NCI-H2227 treated with DMSO at 0.1 percent for 48 hours (cell line): Measurements from ENCODE around the gene CELSR1.
A peak's percentile ranks its signal among the peaks of the same experiment; 100 is the strongest.

Experiments
- DNase-seq: peaks from one replicate; lab custom pipeline; 2025; lab: John Stamatoyannopoulos, UW

Gene CELSR1

DNA sequence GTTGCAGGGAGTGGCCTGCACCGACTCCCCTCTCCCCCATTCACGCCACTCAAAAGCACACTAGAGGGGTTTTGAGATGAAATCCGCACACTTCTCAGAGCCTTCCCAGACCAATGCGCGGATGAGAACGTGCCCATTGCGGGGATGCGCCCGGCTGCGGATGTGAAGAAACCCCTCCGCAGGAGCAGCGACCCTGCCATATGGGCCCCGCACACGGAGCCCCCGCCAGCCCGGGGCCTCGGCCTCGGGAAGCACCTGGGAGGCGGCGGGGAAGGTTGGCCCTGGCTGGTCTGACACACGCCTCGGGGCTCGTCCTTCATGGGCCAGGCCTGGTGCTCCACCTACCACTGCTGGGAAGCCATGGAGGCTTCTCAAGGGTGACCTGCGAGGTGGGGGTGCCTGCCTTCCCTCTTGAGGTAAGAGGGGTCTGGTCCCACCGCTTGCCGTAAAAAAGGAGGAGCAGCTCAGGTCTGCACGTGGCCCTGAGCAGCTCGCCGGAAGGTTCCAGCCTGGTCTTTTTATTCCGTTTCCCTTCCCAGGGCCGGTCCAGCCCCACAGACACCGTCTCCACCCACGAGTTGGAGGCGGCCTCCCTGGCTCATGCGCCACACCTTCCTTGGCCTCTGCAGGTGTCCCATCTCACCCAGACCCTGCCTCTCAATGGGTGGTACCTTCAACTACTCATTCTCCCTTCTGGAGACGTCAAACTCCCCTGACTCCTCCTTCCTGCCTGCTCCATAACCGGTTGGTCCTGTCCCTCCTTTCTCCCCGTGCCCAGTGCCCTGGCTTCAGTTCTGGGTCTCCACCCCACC lies 162.6 kb downstream of the CELSR1 start:
- no peak for DNase-seq

DNA sequence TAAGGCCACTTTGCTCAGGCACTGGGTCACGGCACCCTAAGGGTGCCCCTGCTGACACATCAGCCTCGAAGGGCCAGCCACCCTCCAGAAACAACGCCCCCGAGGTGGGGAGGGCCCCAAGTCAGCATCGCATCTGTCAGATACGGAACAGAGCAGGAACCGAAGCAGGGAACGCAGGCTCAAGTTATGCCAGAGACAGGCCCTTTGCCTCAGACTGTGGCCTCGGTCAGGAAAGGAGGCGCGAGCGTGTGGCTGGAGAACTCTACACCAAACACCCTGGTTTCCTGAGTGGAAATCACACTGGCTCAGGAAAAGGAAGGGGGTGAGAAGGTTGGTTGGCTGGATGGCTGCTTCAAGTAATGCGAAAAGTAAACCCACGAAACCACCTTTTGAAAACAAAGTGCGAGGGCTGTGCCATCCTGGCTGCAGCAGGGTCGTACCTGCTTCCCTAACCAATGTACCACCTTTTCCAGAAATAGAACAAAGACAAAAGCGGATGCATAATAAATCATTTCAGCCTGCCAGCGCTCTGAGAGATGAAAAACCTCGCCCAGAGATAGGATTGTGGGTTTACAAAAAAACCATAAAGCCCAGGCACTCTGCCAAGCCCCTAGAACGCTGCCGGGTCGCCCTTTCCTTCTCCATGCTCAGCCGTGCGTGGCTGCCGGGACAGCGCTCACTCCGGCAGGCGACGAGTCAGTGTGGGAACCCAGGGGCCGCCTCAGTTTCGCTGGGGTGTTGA lies 163.3 kb downstream of the CELSR1 start:
- no peak for DNase-seq

DNA sequence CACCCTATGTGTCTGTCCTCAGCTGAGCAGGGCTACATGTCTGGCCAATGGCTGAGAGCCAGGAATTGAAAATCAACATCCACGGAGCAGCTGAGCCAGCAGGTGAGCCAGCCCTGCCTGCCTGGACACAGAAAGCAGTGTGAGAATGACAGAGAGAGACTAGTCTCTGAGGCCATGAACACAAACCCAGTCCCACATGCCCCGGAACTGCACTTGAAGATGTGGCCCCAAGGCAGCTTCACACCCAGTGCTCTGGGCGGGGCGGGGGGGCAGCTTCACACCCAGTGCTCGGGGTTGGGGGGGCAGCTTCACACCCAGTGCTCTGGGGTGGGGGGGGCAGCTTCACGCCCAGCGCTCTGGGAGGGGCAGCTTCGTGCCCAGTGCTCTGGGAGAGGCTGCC lies 164.3 kb downstream of the CELSR1 start:
- no peak for DNase-seq

DNA sequence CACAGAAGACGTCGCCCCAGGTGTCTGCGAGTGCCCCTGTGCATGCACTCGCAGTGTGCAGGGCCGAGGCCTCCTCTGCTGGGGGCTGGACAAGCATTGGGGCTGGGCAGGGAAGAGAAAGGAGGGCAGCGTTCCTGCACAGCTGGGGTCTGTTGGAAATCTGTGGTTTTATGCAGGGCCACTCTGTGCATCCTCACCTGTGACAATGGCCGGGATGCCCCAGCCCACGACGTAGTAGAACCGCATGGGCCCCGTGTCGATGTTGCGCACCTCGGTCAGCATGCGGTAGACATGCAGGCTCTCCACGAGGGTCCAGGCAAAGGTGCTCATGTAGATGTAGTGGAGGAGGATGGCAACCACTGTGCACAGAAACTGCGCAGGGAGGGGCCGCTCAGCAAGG lies 164.7 kb downstream of the CELSR1 start:
- DNase-seq: no peak

DNA sequence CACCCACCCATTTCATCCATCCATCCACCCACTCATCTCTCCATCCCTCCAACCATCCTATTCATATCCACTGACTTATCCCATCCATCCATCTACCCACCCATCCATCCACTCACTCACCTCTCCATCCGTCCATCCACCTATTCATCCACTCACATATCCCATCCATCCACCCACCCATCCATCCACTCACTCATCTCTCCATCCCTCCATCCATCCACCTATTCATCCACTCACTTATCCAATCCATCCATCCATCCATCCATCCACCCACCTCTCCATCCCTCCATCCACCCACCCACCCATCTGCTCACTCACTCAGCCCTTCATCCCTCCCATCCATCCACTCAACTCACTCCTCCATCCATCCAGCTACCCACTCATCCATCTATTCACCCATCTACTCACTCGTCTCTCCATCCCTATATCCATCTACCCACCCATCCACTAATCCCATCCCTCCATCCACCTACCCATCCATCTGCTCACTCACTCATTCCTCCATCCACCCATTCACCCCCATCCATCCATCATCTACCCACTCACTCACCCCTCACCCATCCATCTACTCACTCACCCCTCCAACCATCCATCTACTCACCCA lies 165.7 kb downstream of the CELSR1 start:
- DNase-seq: no peak

DNA sequence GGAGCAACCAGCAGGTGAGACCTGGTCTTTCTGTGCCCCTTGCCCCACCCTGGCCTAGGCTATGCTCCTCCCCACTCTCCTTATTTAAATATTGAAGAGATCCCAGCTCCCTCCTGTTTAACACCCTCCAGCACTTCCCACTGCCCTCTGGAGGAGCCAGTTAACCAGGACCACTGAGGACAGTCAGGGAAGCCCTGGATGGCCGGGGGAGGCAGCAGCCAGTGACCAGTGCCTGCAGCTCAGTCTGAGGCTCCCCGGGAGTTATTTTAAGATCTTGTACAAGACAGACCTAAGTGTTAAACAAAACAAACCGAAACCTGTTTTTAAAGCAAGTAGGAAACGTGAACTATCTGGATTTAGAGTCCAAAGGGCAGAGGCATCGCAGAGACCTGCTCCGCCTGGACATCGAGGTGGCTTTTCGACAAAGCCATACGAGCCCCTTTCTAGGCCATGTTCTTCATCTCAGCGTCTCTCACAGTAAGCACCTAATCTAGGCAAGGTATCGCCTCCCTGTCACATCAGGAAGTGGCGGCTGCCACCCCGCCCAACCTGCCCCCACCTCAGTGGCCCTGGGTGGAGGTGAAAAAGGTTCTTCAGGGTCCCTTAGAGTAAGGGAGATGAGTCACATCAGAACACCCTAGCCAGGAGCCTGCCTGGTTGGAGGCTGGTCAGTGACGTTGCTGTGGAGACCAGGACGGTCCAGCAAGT lies 166.7 kb downstream of the CELSR1 start:
- no peak for DNase-seq

DNA sequence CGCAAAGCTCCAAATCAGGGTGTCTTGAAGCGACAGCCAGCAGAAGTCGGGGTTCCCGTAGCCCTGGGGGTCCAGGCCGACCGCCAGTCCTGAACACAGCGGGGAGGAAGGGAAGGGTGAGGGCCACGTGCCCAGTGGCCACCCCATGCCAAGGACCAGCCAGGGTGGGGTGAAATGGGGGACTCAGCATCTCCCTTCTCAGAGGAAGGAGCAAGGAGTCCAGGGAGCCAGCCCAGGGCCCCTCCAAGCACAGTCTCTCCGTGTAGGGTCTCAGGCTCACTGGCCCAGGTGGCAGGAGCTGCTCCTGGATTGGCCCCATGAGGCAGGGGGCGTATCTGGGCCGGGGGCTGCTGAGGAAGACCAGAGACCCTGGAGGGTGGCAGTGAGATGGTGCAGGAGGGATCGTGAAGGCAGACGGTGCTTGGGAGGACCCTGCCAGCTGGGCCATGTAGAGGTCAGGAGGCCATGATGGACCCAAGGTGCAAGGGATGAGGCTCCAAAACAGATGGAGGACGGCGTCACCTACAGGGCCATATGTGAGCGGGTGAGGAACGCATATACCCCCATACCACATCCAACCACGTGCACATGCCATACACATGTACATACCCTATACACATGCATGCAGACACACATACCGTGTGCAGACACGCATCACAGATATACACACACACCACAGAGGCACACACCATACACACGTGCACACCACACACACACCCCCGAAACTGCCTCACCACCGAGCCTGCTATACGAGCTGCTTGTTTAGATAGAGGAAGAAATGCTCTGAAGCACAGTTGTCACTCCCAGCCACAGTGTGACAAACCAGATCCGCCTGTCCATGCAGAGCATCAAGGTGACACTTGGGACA lies 167.5 kb downstream of the CELSR1 start:
- no peak for DNase-seq

DNA sequence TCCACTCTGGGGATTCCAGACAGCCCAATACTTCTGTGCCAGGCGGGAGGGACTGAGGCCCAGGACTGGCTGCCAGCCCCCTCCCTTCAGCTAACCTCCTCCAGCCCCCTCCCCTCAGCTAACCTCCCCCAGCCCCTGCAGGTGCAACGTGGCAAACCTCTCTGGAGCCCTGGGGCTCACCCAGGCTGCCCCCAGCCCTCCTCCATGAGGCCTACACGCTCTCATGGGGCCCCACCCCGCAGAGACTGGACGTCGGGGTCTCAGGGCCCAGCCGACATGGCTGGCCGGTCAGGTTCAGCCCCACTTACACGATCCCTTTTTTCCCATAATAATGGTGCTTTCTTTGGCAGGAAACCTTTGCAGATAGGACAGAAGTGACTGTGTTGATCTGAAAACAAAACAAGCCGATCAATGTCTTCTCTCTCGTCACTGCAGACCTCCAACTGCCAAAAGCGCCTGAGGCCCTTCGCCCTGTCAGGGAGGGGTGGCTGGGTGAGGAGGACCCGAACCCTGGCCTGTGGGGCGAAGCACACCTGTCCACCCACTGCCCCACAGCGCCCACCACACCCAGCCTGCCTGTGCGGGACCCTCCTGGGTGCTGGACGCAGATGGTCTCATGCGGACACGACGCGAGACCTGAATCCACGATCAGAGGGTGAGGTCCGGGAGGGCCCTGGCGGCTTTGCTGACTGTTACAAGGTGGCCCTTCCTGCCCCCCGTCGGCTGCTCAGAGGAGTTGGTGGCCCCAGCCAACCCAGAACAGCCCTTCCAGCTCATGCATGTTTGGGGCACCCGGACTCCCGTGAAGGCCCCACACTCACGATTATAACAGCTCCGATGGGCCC lies 168.3 kb downstream of the CELSR1 start:
- no peak for DNase-seq

DNA sequence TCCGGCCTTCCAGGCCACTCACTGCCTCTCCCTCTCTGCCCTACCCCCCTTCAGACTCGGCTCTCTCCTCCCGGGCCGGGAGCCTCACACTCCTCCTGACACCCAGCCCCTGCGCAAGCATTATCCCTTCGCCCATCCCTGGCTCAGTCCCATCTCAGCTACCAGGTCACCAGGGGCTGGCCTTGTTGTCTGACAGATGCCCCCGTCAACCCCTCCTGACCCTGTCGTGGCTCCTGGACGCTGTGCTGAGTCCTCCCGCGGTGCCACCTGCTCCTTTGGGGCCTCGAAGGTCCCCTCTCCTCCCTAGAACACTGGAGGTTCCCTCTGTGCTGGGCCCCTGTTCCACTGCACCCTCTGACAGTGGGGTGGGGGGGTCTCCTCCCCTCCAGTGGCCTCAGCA lies 169.0 kb downstream of the CELSR1 start:
- DNase-seq: no peak

DNA sequence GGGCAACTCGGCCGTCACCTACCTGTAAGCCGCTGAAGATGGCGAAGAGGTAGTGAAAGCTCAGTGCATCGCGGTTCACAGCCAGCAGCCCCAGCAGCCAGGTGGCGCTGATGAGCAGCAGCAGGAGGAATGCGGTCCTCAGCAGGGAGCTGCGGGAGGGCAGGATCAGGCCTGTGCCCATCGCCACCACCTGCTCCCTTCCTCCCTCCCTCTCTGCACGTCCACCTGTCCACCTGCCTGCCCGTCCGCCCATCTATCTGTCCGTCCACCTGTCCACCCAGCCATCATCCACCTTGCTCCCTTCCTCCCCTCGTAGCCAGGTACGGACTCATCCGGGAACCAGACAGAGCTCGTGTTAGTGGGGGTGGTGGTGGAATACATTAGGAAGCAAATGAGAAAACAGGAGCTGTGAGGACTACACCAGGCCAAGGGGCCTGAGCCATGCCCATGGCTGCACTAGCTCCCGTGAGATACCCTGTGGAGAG lies 169.7 kb downstream of the CELSR1 start:
- no peak for DNase-seq

DNA sequence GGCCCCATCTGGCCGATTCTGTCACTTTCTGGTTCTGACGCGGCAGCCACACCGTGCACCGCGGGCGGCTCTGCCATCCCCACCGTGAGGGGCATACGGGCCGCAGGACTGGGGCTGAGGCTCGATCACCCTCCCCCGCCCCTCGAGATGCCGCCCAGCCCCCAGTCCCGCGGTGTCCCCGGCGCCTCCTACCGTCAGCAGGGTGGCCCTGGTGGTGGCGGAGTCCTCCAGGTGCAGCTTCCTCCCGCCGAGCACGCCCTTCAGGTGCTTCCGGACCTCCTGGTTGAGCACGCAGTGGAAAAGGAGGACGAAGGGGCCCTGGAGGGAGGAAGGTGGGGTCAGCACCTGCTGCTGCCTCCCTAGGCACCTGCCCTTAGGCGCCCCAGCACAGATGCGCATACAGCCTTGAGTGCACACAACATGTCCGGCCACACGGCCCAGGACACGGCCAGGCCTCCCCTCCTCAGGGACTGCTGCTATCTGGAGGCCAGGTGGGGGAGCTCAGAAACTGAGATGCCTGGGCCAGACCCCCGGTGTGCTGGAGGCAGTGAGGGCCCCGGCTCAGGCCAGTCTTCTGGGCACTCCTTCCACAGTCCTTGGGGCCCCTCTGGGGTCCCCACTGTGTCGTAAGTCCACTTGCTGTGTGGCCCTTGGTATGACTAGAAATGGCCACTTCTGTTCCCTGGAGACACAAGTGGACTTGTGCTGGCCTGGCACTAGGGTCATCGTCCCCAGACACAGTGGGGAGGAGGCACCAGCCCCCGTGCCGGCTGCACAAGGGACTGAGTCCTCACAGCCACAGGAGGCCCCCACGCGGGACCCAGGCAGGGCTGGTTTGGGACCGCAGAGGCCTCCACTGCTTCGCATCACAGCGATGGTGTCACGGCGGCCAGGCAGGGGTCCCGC lies 170.4 kb downstream of the CELSR1 start:
- DNase-seq: no peak

DNA sequence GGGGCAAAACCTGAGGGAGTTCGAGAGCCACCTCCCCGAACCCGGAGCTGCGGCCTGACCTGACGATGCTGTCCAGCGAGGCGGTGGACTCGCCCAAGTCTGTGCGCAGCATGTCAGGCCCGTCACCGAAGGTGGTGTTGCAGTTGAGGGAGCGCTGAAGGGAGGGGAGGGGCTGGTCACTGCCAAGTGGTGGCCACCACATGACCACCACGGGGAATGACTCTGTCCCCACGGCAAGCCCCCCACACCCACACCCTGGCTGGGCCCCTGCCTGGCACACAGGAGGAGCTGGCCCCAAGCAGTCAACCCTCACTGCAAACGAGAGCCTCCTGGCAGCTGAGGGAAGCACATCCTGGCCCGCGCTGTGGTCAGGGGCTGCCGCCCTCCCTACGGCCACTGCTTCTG lies 171.1 kb downstream of the CELSR1 start:
- no peak for DNase-seq

DNA sequence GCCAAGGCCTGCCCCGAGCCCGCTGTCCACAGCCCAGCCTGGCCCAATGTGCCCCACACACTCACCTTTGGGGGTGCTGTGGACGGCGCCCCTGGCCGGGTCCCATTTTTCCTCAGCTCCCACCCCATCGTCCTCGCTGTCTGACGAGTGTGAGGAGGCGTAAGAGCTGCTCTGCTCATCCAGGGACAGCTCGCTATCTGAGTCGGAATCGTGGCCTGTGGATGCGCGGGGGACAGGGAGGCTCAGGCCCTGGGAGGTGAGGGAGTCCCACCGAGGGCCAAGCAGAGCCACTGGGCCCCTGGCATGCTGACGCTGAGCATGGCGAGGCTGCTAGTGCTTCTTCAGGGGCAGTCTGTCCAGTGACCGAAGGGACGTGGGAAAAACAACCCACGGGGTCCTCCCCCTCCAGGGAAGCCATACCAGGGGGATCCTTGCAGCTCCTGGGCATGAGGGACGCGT lies 172.2 kb downstream of the CELSR1 start:
- no peak for DNase-seq

DNA sequence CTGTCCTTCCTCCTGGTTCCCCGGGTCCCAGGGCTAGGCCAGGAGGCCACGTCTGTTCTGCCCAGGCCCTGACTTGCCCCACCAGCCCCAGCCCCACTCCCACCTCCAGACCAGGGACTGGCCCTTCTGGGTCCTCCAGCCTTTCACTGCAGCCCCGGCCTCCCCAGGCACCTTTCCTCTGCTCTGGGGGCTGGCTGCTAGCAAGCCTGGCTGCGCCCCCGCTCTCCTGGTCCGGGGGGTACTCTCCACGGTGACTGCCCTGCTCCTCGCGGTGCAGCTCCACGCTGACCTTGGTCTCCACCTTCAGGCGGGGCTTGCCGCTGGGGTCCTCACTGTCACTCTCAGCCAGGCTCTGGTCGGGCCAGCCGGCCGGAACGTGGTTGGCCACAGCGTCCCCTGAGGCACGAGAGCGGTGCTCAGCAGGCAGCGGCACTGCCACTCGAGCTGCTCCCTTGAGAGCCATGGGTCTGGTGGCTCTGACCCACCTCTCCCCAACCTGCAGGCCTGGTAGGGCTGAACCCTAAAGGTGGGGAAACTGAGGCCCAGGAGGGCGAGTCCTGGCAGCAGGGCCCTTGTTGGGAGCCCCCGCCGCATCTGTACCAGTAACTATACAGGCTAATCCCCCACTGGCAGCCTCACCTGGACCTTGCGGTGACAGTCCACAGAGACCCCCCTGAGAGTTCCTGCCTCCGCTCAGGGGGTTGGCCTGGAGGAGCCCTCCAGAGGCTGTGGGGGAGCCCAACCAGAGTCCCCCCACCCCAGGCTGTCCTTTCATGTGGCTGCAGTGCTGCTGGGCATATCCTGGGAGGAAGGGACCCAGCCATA lies 172.9 kb downstream of the CELSR1 start:
- DNase-seq: no peak

DNA sequence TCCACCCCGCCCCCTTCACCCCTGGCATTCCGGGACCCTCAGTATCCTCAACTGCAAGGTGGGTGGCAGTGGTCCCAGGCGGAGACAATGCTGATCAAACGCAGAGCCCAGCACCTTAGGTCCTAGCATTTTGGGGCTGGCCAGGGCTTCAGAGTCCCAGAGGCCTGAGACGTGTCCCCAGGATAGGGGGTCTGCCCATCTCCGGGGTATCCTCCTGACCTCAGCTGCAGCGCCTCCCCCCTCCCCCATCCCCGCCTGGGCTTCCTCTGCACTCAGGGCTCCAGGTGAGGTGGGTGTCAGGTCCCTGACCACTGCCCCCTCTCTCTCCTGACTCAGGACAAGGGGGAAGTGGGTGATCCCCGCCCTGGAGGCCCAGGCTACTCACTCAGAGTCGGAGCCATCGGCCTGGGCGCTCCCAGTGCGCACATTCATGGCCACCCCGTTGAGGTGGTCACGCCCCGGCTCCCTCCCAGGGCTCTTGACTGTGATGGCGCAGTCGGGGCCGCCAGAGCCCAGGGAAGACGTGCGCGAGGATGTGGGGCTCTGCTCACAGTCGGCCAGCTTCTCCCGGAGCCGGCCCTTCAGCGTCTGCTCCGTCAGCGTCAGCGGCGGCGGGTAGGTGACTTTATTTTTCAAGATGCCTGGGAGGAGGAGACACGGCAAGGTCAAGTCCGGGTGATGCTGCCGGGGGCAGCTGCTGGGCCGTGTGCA lies 173.7 kb downstream of the CELSR1 start:
- DNase-seq: peak; percentile 1

DNA sequence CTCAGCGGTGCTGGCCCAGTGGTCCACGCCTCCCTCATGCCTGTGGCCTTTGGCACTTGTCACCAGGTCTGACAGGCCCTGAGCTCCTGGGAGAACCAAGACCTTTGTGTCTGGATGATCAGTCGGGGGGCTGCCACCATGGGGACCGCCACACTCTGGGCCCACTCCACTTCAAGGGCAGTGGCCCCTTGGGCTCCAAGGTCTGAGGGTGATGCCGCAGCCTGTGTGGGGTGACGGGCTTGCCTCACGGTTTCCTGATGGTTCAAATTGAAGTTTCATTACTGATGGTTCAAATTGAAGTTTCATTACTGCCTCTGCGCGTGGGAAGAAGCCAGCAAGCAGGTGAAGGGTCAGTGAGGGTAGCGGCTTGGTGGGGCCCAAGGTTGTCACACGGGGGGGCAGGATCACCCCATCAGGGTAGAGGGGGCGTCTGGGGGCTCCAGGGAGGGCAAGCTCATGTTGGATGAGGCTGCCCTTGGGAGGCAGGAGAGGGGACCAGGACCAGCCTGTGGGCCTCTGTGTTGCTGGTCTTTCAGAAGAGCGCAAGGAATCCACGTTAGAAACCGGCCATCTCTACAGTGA lies 174.4 kb downstream of the CELSR1 start:
- no peak for DNase-seq

DNA sequence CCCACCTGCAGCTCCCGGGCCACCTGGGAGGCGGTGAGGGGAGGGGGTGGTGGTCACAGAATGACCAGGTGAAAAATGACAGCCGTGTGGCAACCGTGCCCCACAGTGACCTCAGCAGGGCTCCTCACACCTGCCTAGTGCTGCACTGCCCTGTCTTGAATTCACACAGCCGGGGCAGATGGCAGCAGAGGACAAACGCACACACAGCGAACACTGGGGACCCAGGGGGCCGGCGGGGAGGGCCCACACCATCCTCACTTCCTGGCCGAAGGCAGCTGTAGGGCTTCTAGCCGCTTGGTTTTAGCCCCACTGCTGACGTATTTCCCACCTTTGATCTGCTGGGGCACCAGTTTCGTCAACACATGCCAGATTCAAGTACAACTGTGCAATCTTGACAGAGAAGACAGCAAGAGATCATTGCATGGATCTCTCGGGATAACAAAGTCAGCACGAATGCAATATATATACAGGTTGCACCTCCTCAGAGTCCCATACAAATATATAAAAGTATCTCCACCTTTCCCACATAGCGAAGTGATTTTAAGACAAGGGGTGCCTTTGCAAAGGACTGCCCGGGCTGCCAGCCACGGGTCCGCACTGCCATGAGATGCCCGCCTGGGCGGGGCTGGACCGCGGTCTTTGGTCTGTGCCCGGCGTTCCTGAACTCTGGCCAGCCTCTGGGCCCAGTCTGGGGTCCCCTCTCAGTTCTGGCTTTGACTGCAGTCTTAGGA lies 175.1 kb downstream of the CELSR1 start:
- no peak for DNase-seq
